ENCODE results near the gene MBOAT1.
"Not testable (repeated sequence)": the region's sequence is repeated elsewhere in the genome, so short reads cannot be mapped to it uniquely, and the experiment has no call there.

The MBOAT1 gene

DNA sequence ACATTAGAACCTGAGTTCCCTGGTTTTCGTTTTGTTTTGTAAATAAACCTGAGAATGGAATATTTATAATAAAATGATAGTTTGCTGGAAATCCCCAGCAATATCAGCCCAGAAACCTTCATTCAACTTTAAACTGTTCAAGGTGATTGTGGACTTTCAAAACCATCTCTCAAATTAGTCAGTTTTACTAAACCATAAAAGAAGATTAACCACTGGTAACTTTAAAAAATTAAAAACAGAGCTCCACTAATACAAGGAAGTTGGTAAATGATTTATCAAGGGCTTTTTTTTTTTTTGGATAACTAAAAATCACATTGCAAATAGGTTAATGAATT, 10.0 kb downstream of the MBOAT1 start:
- no peak for DNase-seq

DNA sequence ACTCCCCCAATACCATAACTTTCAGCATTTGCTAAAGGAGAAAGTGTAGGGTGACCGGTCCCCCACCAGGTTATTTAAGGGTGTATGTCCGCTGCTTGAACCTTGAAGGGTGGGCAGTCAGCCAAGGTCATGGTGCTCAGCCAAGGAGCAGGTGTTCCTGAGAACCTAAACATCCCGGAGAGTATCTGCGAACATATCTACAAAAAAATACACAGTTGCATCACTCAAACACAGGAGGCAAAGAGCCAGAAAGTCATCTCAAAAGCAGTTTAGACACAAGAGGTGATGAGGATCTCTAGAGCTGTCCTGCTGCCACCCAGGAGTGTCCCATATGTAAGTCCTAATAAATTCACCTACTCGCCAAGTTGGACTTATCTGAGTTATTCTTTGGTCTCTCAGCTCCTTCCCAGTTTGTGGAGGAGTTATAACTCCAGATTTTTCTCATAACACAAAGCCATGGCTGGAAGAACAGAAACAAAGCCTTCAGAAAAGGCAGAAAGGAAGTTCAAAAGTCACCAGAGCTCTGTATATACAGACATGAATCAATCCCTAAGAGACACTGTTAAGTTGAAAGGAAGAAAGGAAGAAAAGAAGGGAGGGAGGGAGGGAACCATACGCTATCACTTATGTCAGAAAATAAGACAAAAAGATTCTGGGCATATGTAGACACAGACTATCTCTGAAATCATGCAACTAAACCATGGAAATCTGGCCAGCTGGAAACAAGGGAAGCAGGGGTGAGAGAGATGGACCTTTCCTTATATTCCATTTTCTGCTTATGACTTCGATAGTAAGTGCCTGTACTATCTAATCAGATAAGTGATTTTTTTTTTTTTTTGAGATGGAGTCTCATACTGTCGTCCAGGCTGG, 11.3 kb downstream of the MBOAT1 start:
- no peak for DNase-seq

DNA sequence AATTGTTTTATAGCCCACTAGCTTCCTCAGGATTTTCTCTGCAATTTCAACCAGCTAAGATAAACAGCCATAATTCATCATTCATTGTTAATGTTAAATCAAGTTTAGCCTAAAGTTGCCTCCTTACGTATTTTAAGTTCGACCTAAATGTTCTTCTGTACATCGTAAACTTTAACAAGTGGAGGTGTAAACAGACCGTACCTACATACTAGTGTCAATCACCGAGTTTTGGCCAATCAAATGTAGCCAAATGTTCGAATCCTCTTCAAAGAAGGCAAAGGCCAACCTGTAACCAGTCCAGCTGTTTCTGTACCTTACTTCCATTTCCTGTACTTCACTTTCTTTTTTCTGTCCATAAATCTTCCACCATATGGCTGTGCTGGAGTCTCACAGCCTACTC, 13.5 kb downstream of the MBOAT1 start:
- DNase-seq: no peak

DNA sequence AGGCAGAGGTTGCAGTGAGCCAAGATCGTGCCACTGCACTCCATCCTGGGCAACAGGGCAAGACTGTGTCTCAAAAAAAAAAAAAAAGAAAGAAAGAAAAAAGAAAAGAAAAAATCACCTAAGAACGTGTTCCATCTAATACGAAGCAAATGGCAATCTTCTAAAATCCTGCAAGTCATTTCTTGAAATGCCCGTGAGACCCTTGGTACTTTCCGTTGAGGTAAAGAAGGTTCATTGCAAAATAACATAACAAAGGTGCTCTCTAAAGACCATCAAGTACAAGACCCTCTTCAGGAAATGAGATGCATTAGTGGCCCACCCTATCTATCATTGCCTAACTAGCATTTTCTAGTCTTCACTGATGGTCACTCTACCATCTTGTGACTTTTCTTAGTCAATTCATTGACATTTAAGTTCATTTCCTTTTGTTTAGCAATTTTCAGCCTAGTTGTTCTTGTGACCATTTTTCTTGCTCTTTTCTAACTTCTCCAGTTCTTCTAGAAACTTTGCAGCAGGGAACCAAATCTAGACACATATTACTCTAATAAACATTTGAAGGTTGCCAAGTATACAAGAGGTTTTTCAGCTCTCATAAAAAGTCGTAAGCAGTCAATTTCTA, 14.0 kb downstream of the MBOAT1 start:
- no peak for DNase-seq

DNA sequence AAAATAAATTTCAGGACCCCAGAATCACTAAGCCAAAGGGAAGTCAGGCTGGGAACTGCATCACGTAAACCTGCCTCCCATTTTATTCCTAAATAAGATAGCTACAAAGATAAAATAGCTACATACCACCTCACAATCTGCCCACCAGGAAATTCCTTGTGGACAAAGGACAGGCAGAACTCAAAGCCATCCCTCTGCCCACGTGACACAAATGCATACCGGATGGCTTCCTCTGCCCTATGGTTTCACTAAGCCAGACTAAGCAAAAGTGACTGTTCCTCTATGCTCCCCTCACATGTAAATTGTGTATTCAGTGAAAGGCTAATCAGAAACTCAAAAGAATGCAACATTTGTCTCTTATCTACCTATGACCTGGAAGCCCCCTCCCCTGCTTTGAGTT, 15.0 kb downstream of the MBOAT1 start:
- DNase-seq: no peak

DNA sequence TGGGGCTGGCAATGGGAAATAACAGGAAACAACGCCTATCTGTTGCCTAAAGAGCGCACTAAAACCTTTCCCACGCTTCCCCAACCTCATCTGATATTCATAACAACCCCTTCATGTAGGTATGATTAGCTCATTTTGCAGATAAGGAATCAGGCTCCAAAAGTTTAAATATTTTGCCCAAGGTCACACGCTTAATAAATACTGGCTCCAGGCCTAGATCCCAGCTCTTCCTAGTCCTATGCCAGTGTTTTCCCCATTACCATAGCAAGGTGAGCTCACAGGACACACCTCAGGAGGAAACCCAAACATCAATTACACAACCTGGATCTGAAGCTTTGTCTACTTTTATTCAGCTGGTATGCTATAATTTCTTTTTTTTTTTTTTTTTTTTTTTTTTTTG, 19.6 kb downstream of the MBOAT1 start:
- DNase-seq: no peak

DNA sequence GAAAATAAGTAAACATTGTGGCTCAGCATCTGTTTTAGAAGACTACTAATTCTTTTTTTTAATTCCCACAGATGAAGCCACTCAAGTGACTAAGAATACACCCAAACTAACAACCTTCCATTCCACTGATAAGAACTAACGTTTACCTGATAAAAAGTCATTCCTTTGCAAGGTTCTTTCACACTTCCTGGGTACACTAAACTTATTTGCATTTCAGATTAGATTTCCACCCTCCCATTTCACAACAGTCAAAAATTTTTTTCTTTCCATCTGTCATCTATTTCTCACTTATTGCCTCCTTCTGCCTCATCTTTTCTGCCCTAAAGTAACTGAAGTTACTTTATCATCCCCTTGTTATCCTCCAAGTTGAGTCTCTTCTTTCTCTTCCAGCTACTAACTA, 20.3 kb downstream of the MBOAT1 start:
- DNase-seq: no peak

DNA sequence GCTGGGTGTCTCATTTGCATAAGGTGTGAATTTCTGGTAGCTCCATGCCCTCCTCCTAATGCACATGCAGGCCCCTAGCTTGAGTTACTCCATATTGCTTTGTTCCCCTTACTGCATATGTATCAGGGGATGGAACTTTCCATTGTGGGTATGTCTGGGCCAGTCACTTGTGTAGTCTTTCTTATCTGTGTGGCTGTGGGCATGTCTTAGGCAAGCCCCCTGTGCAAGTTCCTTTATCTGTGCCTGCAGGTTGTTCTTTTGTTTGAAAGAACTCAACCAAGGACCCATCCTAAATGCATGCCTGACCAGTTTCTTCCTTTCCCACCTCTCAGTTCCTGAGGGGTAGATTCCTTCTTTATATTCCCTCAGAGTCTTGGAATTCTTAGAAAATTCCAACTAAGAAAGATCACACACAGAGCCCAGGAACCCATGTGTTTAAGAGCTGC, 23.6 kb downstream of the MBOAT1 start:
- no peak for DNase-seq

DNA sequence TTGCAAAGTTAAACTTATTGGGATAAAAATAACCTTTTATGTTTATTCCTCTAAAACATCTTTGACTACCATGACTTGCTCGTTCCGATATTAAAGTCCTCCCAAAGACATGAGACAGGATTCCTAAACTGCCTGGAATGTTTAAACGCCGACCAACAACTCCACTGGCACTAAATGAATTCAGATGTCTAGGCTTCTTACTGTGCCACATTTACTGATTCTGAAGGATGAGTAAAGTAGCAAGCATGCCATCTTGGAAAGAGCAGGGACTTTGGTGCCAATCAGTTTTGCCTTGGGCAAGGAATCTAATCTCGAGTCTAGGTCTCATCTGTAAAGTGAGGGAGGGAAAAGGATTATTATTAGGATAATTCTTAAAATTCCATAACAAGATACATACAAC, 25.3 kb downstream of the MBOAT1 start:
- no peak for DNase-seq

DNA sequence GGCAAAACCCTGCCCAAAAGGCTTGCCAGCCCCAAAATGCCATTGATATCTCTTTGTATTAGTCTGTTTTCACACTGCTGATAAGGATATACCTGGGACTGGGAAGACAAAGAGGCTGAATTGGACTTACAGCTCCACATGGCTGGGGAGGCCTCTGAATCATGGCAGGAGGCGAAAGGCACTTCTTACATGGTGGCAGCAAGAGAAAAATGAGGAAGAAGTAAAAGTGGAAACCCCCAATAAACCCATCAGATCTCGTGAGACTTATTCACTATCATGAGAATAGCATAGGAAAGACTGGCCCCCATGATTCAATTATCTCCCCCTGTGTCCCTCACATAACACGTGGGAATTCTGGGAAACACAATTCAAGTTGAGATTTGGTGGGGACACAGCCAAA, 28.6 kb downstream of the MBOAT1 start:
- no peak for DNase-seq

DNA sequence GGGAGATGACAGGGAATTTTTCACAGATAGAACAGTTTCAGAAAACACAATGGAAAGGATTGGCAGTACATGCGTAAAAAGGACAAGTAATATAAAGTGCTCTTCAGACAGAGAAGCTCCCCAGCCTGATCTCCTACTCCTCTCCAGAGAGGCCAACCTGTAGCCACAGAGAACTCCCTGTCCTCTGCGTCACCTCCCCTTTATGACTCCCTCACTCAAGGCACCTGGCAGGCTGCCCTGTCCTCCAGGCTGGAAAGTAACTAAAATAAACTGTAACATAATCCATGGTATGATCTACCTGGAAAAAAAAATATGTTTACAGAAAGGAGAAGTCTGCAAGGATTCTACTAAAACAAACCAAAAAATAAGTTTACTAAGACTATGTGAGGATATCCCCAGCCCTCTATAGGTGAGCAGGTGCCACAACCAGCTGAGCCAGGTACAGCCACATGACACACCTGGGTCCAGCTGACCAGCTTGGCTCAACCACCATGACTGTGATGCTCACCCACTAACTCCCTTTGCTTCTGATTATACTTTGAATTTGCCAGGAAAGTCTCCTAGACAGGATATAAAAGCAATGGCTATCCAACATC, 29.2 kb downstream of the MBOAT1 start:
- DNase-seq: no peak

DNA sequence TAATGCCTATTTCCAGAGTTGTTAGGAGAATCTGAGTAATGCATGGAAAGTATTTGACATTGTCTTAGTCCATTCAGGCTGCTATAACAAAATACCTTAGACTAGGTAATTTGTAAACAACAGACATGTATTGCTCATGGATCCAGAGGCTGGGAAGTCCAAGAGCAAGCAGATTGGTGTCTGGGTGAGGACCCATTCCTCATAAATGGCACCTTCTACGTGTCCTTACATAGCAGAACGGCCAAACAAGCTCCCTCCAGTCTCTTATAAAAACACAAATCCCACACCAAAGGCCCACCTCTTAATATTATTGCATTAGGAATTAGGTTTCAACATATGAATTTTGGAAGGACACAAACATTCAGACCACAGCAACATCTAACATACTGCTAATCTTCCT, 30.2 kb downstream of the MBOAT1 start:
- no peak for DNase-seq

DNA sequence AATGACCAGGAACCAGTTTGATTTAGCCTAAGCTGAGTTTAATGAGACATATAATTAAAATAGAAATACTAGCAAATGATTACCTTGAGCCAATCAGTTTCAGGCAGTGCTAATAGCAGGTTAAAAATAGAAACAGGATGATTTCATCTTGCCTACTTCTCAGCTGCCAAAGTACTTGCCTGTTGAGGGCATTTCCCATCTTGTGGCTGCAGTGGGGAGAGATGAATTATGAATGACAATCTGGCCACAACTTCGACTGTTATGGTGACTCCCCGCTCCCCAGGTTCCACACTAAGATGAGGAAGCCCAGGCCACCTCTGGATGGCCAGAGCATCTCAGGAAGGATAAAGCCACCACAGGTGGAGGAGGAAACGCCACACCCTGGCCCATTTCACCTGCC, 31.3 kb downstream of the MBOAT1 start:
- DNase-seq: no peak

DNA sequence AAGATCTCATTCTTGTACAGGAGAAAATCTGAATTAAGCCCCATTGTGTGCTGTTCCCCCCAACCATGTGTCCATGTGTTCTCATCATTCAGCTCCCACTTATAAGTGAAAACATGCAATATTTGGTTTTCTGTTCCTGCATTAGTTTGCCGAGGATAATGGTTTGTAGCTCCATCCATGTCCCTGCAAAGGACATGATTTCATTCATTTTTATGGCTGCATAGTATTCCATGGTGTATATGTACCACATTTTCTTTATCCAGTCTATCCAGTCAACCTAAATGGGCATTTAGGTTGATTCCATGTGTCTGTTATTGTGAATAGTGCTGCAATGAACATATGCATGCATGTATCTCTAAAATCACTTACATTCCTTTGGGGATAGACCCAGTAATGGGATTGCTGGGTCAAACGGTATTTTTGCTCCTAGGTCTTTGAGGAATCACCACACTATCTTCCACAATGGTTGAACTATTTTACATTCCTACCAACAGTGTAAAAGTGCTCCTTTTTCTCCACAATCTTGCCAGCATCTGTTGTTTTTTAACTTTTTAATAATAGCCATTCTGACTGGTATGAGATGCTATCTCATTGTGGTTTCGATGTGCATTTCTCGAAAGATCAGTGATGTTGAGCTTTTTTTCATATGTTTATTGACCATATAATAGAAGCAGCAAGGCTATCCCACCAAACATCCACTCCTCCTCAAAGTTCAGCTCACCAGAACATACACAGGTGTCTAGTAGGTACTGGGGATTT, 32.8 kb downstream of the MBOAT1 start:
- DNase-seq: not testable (repeated sequence)

DNA sequence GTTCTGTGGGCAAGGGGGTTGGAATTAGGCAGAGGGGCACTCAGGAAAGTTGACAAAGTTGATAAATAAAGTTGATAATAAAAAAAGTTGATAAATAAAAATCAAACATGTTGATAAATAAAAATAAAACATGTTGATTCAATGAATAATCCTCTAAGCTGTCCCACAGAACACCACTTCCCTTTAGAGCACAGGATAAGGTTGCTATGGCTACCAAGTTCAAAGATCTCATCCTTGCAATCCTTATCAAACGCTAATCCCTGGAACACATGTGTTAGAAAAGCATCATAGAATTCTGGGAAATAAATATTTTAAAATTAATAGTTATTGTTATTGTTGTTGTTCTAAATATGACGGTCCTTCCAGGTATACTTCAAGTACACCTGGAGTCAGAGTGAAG, 33.9 kb downstream of the MBOAT1 start:
- DNase-seq: no peak

DNA sequence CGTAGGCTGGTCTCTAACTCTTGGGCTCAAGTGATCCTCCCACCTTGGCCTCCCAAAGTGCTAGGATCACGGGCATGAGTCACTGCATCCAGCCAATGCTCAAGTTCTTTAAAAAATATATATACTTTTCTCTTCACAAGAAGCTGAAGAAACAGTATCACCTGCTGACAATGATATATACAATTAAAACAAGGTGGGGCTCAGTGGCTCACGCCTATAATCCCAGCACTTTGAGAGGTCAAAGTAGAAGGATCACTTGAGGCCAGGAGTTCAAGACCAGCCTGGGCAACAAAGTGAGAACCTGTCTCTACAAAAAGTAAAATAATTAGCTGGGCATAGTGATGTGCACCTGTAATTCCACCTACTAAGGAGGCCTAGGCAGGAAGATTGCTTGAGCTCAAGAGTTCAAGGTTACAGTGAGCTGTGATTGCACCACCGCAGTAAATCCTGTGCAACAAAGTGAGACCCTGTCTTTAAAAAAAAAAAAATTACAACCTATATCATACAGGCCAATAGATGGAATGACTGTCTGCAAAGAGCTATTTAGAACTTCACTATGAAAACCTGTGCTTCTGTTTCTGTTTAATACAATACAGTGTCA, 36.4 kb downstream of the MBOAT1 start:
- DNase-seq: no peak

DNA sequence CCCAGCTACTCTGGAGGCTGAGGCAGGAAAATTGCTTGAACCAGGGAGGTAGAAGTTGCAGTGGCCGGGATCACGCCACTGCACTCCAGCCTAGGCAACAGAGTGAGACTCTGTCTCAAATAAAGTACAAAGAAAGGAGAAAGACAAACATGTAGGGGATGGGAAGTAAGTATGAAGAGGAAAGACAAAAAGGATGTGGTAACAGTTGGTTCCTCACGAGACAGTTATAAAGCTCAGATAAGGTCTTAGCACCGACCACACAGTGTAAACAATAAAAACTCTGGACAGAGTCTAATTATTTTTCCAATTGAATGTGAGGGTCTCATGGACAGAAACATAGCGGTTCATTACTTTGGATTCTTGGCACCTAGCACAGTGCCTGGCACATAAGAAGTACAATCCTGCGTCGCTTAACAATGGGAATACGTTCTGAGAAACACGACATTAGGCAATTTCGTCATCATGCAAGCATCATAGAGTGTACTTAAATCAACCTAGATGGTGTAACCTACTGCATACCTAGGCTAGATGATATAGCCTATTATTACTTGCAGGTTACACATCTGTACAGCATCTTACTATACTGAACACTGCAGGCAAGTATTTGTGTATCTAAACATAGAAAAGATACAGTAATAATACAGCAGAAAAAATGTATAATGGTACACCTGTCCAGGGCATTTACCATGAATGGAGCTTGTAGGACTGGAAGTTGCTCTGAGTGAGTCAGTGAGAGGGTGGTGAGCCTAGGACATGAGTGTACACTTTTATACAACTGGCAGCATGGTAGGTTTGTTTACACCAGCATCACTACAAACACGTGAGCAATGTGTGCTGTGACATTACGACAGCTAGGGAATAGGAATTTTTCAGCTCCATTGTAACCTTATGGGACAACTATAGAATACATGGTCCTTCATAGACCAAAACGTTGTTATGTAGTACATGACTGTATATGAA, 38.2 kb downstream of the MBOAT1 start:
- no peak for DNase-seq

DNA sequence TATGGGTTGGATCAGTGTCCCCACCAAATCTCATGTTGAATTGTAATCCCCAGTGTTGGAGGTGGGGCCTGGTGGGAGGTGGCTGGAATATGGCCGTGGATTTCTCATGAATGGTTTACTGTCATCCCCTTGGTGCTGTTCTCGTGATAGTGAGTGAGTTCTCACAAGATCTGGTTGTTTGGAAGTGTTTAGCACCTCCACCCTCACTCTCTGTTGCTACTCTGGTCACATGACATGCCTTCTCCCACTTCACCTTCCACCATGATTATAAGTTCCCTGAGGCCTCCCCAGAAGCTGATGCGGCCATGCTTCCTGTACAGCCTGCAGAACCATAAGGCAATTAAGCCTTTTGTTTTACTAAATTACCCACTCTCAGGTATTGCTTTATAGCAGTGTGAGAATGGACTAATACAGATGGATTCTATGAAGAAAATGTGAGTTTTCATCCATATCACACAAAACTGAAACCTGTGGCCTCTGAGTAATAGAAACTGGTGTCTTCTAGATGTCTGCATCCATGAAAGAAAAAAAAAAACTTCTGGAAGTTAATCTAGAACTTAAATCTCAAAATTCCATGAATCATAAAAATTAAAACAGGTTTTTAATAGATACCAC, 39.3 kb downstream of the MBOAT1 start:
- DNase-seq: no peak

DNA sequence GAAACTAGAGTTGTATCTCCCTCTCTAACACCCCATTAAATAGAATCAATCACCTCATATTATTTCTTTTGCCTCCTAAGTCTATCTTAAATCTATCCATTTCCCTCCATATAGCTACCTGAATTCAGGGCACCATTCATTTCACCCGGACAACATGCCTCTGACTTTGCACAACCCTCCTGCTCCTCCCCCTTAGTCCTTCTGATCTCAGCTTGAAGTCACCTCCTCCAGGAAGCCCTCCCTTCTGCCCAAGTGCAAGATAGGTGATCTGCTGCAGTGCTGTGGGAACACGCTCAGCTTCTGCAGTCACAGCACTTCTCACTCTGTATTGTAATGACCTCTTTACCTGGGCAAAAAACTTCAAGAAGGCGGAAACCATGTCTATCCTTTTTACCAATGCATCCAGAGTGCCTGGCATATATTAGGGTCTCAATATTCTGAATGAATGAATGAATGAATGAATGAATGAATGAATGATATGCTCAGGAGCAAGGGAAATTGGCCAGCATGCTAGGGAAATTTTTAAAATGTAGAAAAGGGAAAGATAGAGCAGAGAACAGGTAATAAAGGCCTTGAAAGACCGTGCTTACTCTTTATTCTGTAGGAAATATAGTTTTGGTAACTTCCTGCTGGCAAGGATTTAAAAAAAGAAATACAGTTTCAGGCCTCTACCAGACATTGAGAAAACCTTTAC, 41.7 kb downstream of the MBOAT1 start:
- DNase-seq: no peak

DNA sequence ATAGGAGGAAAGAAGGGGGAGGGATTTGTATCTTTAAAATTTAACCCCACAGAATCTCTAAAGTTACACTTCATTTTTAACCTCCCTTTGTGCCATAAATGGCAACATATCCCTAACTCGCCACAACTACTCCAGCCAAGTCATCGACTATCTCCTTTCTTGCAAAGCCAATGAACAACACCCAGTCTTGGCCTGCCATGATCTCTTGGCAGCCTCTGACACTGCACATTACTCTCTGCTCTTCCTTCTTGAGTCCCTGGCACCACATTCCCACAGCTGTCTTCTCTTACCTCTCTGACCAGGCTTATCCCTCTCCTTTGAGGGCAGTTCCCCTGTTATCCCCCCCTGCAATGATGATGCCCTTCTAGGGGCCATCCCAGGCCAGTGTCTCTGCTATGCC, 42.5 kb downstream of the MBOAT1 start:
- no peak for DNase-seq

DNA sequence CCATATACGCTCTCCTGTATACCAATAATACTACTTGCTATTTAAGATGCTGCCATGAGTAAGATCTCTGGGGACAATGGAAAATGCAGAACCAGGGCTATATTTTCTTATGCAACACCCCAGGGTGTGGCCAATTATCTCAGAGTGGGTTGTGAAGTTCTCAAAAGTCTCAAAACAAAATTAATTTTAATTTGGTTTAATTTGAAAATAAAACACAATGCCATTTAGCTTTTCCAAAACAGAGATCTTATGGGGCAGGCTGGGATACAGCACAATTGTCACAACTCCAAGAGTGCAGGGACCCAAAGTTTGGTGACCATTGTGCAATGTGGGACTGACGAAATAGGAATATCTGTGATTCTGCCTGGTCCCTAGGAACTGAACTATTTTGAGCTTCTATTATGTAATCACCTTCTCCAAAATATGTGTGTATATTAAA, 43.1 kb downstream of the MBOAT1 start:
- no peak for DNase-seq
